Activated T-cell treated with anti-CD3 and anti-CD28 coated beads, Interleukin-2, amount 50 U/mL, for 4 hours (primary cell): ENCODE data around the gene EPHA6. TPM values are rescaled to one million over a fixed set of nuclear protein-coding genes. Genes with fewer than 3 reads are reported as not detected.

Experiments used
- ATAC-seq, 2 donors: fragments of 200-7000 bp; cut with Tn5 transposase; one replicate each; pipeline ENCODE4 v1.10.0; 2021
- DNase-seq: peaks from one replicate; pipeline ENCODE4 v3.0.0-alpha.2; 2020
- H3K27me3 Mint-ChIP-seq: one replicate; pipeline ENCODE4 v1.8.0; 2021; ENCODE audit warnings: low read depth, mixed read lengths
- H3K36me3 Mint-ChIP-seq: one replicate; pipeline ENCODE4 v1.8.0; 2022; ENCODE audit warnings: mixed read lengths; ENCODE audit not compliant: insufficient read depth
- H3K4me1 Mint-ChIP-seq: one replicate; pipeline ENCODE4 v1.8.0; 2021; ENCODE audit warnings: low read depth, mixed read lengths
- H3K4me3 Mint-ChIP-seq: one replicate; pipeline ENCODE4 v1.8.0; 2021; ENCODE audit warnings: mild to moderate bottlenecking, moderate library complexity, mixed read lengths
- H3K9me3 Mint-ChIP-seq: one replicate; pipeline ENCODE4 v1.8.0; 2021; ENCODE audit warnings: mixed read lengths
- total RNA-seq, 3 donors: library from RNA; stranded (reverse); gene quantifications; one replicate each; pipeline ENCODE4 v1.2.1, GENCODE V29; 2021

EPHA6 gene
- total RNA-seq, 3 donors from 2014 or later = not detected

GRCh38 chr3:97108136-97108535, 293.7 kb downstream of the EPHA6 start:
- no peak for ATAC-seq
- Mint-ChIP-seq H3K4me3 (no peak overlapping the region), H3K9me3 (no peaks in the 10 kb centered on the region), H3K4me1 (no peaks in the 10 kb centered on the region), H3K27me3 (no peaks in the 10 kb centered on the region), H3K36me3 (no peaks in the 10 kb centered on the region)
- DNase-seq = no peak

DNA sequence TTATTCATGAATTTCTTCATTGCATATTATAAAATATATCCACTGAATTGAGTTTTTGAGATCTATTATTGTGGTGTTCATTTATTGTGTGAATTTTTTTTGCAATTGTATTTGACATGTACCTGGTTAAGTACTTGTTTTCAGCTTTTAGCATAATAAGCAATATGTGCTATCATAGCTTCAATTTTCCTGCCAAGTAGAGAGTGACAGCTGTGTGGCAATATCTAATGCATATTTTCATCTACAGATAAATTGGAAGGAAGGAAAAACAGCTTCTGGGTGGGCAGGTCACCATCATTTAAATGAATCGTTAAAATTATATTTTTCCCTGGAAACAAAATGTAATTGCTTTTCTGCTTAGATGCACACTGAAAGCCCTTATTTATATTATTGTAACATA, 296.9 kb downstream of the EPHA6 start:
- no peaks in the 10 kb centered on the region for H3K27me3 Mint-ChIP-seq
- H3K36me3 Mint-ChIP-seq = no peaks in the 10 kb centered on the region
- H3K4me1 Mint-ChIP-seq = no peaks in the 10 kb centered on the region
- no peak overlapping the region for H3K4me3 Mint-ChIP-seq
- DNase-seq (no peak), ATAC-seq (no peak)
- H3K9me3 Mint-ChIP-seq = no peaks in the 10 kb centered on the region

DNA sequence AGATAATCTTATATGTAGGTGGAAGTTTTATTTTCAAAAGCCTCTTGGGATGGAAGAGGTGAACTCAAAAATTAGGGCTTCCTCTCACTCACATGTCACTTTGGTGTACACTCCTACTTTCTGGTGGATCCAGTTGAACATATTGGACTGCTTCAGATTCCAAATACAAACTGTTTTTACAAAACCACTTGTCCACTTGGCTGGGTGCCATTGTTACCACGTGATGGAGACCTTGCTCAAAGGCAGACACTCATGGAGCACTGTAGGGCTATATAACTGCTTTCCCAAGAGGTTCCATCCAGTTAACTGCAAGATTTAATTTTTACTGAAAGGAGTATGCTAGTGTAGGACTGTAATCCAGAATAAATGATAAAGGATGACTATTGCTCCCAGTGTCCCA, 307.0 kb downstream of the EPHA6 start:
- Mint-ChIP-seq H3K4me1 (no peaks in the 10 kb centered on the region), H3K4me3 (no peak overlapping the region), H3K27me3 (no peaks in the 10 kb centered on the region), H3K9me3 (peaks cover 3% of the 10 kb centered on the region), H3K36me3 (no peaks in the 10 kb centered on the region)
- ATAC-seq (no peak), DNase-seq (no peak)

DNA sequence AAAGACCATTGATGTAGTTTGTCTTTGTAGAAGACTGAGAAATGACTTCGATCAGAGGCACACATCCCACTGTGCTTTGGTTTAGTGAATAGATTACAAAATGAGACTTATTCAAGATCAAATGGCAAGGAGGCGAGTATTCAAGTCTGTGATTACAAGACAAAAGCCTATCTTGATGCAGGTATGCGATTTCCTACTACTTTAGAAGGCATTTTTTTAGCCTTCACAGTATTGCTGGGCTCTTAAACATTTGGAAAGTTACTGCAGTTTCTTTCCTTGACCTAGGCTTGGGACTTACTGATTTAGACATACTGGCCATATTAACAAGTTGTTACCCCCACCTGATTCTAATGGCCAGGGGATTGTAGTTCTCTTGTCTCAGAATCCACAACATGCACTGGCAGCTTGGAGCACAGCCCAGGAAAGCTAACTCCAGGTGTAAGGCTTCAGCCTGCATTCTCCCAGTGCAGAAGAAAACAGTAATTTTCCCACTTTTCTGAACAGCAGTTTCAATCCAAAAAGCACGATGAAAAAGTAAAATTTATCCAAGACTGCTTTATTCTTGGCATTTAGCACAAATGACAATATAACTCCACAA, 311.6 kb downstream of the EPHA6 start:
- Mint-ChIP-seq H3K9me3 (no peaks in the 10 kb centered on the region), H3K4me1 (no peaks in the 10 kb centered on the region), H3K27me3 (no peaks in the 10 kb centered on the region), H3K36me3 (no peaks in the 10 kb centered on the region), H3K4me3 (no peak overlapping the region)
- no peak for DNase-seq
- no peak for ATAC-seq

DNA sequence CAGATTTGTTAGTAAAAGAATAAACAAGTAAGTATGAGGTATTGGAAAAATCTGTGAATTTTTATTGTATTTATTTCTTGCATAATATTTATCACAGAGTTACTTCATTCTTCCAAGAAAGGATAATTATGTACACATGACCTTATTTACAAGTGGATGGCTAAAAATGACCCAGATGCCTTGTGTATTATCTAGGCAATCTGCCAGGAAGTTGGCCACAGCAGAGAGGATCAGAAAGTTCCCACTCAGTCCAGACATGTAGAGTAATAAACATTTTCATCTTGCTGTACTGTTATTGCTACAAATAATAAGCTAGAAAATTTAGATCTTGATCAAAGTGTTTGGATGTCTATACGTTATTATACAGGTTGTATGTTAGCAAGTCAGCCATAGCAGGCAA, 317.1 kb downstream of the EPHA6 start:
- H3K9me3 Mint-ChIP-seq = no peaks in the 10 kb centered on the region
- no peaks in the 10 kb centered on the region for H3K27me3 Mint-ChIP-seq
- H3K4me1 Mint-ChIP-seq = no peaks in the 10 kb centered on the region
- no peaks in the 10 kb centered on the region for H3K36me3 Mint-ChIP-seq
- ATAC-seq = no peak
- no peak overlapping the region for H3K4me3 Mint-ChIP-seq
- no peak for DNase-seq

DNA sequence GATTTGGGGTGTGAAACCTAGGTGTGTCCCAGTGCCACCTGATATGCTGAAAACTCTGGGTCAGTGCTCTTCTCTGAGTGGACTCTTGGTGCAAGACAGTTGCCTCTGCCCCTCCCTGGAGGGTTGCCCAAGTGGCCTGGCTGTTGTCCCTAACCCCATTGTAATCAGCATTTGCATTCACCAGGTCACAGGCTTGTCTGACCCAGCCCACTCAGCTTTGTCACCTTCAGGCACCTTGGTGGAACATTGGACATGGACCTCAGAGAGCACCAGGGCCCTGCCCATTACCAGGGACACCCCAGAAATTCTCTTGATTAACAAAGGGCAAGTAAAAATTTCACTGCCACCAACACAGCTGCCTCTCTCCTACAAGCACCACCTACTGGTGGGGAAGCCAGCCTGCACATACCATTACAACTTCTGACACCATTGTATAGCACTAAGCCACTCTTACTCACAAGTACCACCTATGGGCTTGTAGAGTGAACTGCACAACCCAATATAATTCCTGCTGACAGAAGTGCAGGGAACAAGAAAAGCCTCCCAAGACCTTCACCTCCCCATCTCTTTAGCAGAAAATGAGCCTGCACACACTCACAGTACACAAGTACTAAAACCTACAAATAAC, 324.6 kb downstream of the EPHA6 start:
- ATAC-seq (no peak), DNase-seq (no peak)
- Mint-ChIP-seq H3K4me1 (no peaks in the 10 kb centered on the region), H3K4me3 (no peak overlapping the region), H3K9me3 (peaks cover 25% of the 10 kb centered on the region), H3K36me3 (no peaks in the 10 kb centered on the region), H3K27me3 (no peaks in the 10 kb centered on the region)

DNA sequence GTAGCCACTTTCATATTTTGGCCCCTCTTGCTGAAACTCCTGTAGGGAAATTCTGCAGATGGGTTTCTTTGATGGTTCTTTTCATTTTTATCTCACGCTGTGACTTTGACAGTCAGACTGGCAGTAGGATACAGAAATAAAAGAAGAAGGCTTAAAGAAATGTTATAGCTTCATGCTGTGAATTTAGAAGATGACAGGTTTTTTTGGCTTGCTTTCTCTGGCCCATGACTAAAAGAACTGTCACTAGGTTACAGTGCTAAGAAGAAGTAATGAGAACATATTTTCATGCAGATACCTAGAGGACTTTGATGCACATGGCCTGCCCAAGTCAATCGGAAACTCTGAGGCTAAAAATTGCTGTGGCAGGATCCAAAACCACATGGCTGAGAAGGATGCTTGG, 334.5 kb downstream of the EPHA6 start:
- Mint-ChIP-seq H3K36me3 (no peaks in the 10 kb centered on the region), H3K27me3 (no peaks in the 10 kb centered on the region), H3K9me3 (no peaks in the 10 kb centered on the region), H3K4me1 (no peaks in the 10 kb centered on the region), H3K4me3 (no peak overlapping the region)
- DNase-seq (no peak), ATAC-seq (no peak)

DNA sequence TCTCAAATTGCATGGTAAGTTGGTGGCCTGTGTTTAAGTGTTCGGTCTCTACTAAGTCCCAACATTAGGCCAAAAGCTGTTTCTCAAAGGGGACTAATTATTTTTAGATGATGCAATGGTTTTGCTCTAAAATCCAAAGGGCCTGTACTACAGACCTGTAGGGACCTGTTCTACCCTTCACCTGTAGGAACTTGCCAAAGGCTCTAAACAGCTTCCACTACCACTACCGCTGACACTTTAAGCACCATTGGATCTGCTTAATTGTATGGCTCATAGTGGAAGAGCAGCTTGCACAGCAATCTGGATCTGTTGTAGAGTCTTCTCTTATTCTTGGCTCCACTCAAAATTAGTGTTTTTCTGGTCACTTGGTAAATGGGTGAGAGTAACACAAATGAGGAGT, 346.8 kb downstream of the EPHA6 start:
- no peaks in the 10 kb centered on the region for H3K27me3 Mint-ChIP-seq
- no peak overlapping the region for H3K4me3 Mint-ChIP-seq
- H3K36me3 Mint-ChIP-seq = no peaks in the 10 kb centered on the region
- peaks cover 8% of the 10 kb centered on the region for H3K9me3 Mint-ChIP-seq
- H3K4me1 Mint-ChIP-seq = no peaks in the 10 kb centered on the region
- ATAC-seq = no peak
- no peak for DNase-seq

GRCh38 chr3:97177242-97177641, 362.8 kb downstream of the EPHA6 start:
- ATAC-seq (no peak), DNase-seq (no peak)
- H3K4me1 Mint-ChIP-seq = no peaks in the 10 kb centered on the region
- H3K4me3 Mint-ChIP-seq = no peak overlapping the region
- H3K9me3 Mint-ChIP-seq = peaks cover 38% of the 10 kb centered on the region
- no peaks in the 10 kb centered on the region for H3K36me3 Mint-ChIP-seq
- no peaks in the 10 kb centered on the region for H3K27me3 Mint-ChIP-seq

DNA sequence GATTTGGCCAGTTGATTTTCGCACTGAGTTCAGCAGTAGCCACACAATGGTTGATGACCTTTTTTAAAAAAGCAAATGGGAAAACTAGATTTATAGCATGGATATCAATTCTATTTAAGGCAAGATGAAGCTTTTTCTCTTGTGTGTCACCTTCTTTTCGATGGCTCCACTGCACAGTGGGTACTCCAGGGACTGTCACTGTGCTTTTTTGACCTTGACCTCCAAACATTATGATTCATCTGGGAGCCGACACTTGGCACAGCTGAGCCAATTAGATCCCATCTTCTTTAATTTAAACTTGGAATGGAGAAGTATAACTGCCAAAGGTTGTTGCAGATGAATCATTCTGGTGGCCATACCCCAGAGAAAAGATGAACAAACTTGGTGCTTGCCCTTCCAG, 367.3 kb downstream of the EPHA6 start:
- Mint-ChIP-seq H3K4me1 (no peaks in the 10 kb centered on the region), H3K9me3 (peaks cover 31% of the 10 kb centered on the region), H3K27me3 (no peaks in the 10 kb centered on the region), H3K4me3 (no peak overlapping the region), H3K36me3 (no peaks in the 10 kb centered on the region)
- DNase-seq (no peak), ATAC-seq (no peak)

DNA sequence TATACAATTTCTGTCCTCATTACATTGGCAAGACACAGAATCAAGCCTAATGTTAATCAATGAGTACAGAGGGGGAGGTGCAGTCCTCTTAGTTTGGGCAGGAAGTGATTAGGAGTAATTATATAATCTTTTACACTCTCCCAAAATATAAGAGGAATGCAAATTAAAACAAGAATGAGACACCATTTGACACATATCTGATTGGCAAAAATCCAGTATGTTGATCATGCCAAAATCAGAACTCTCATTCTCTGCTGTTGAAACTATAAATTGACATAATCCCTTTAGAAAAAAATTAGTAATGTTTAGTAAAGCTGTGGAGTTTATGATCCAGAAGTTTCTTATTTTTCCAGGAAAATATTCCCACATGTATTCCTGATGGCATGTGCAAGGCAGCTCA, 373.4 kb downstream of the EPHA6 start:
- Mint-ChIP-seq H3K27me3 (no peaks in the 10 kb centered on the region), H3K36me3 (no peaks in the 10 kb centered on the region), H3K9me3 (peaks cover 3% of the 10 kb centered on the region), H3K4me1 (no peaks in the 10 kb centered on the region), H3K4me3 (no peak overlapping the region)
- DNase-seq (no peak), ATAC-seq (no peak)

GRCh38 chr3:97189835-97190234, 375.4 kb downstream of the EPHA6 start:
- Mint-ChIP-seq H3K9me3 (peaks cover 4% of the 10 kb centered on the region), H3K27me3 (no peaks in the 10 kb centered on the region), H3K36me3 (no peaks in the 10 kb centered on the region), H3K4me1 (no peaks in the 10 kb centered on the region), H3K4me3 (no peak overlapping the region)
- ATAC-seq = no peak
- no peak for DNase-seq

- Mint-ChIP-seq H3K36me3 (no peaks in the 10 kb centered on the region), H3K9me3 (peaks cover 4% of the 10 kb centered on the region), H3K4me3 (no peak overlapping the region), H3K27me3 (no peaks in the 10 kb centered on the region), H3K4me1 (no peaks in the 10 kb centered on the region)
- no peak for DNase-seq
- ATAC-seq = no peak
Measured at GRCh38 chr3:97197083-97197482, 382.7 kb downstream of the EPHA6 start.

DNA sequence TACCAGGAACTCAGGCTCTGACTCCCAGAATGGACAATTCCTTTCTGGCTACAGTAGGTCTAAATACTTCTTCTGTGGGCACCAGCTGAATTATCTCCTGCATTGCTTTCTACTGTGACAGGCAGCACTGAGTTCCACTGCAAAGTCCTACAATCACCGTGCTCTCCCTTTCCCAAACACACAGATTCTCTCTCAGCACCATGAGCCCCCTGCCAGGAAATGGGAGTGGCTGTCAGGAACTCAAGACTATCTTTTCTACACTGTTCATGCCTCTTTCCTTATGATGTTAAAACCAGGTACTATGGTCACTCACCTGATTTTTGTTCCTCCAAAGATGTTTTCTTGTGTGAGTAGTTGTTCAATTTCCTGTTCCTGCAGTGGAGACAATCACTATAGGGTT, 383.4 kb downstream of the EPHA6 start:
- Mint-ChIP-seq H3K4me3 (no peak overlapping the region), H3K36me3 (no peaks in the 10 kb centered on the region), H3K27me3 (no peaks in the 10 kb centered on the region), H3K4me1 (no peaks in the 10 kb centered on the region), H3K9me3 (peaks cover 4% of the 10 kb centered on the region)
- DNase-seq (no peak), ATAC-seq (no peak)

GRCh38 chr3:97200387-97200786, 386.0 kb downstream of the EPHA6 start:
- Mint-ChIP-seq H3K27me3 (no peaks in the 10 kb centered on the region), H3K9me3 (no peaks in the 10 kb centered on the region), H3K4me1 (no peaks in the 10 kb centered on the region), H3K36me3 (no peaks in the 10 kb centered on the region), H3K4me3 (no peak overlapping the region)
- ATAC-seq = no peak
- no peak for DNase-seq
